ENCODE data around the gene VEZT.
"Not testable (repeated sequence)": the region's sequence is repeated elsewhere in the genome, so short reads cannot be mapped to it uniquely, and the experiment has no call there.

VEZT gene

DNA sequence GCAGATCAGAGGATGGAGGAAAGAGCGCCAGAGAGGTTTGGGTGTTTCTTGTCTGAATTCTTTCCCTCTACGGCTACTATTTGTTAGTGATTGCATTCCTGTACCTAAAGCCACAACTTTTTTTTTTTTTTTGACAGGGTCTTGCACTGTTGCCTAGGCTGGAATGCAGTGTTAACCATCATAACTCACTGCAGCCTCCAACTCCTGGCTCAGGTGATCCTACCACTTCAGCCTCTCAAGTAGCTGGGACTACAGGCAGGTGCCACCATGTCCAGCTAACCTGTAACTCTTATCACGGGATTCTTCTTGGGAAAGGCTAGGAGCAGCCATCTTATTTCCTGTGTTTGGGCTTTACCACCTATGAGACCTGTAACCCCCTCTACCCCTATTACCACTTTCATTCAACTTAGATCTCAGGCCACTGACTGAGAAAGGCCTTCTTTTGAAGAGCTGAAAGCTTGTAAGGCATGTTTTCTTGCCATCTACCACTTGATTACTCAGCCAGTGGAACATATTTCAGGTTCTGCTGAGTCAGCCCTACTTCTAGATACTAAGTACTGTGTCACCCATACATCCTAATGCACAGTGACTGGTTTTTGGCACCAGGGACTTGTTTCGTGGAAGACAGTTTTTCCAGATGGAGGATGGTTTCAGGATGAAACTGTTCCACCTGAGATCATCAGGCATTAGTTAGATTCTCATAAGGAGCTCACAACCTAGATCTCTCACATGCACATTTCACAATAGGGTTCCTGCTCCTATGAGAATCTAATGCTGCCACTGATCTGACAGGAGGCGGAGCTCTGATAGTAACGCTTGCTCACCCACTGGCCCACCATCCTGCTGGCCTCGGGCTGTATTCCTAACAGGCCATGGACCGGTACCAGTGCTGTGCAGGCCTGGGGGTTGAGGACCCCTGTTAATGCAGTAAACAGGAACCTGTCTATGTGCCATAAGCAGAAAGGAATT lies 6.9 kb downstream of the VEZT start:
- no peak for DNase-seq

GRCh38 chr12:95225645-95226212 lies 8.1 kb downstream of the VEZT start:
- DNase-seq, result no peak

- no peak for DNase-seq
Observed at GRCh38 chr12:95227818-95228356, 10.3 kb downstream of the VEZT start.

DNA sequence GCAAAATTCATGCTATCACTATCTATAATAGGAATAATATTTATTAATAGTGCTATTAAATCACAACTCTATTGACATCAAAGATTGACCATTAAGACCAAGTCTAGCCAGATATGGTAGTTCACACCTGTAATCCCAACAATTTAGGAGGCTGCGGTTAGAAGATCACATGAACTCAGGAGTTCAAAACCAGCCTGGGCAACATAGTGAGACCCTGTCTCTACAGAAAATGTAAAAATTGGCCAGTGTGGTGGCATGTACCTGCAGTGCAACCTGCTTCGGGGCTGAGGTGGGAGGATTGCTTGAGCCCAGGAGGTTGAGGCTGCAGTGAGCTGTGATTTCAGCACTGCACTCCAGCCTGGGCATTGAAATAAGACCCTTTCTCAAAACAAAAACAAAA lies 11.0 kb downstream of the VEZT start:
- DNase-seq, result no peak

DNA sequence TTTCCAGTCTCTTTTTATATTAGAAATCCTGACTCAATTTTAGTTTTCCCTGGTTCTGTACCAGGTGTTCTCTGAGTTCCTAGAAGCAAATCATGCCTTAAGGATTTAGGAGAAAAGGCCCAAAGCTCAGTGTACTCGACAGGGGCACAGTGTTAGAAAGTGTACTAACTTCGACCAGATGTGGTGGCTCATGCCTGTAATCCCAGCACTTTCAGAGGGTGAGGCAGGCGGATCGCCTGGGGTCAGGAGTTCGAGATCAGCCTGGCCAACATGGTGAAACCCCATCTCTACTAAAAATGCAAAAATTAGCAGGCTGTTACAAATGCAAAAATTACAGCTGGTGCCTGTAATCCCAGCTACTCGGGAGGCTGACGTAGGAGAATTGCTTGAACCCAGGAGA lies 12.0 kb downstream of the VEZT start:
- DNase-seq, result no peak

DNA sequence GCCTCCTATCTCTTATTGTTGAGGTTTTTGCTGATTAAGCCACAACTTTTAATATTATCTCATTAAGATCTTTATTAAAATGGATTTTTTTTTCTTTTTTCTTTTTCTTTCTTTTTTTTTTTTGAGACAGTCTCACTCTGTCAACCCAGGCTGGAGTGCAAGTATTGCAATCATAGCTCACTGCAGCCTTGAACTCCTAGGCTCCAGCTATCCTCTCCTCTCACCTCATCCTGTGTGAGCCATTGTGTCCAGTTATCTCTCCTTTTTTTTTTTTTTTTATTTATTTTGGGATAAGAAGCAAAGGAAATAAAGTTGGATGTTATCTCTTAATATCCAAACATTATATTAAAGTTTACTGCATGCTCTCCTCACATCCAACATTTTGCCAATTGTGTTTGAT lies 12.7 kb downstream of the VEZT start:
- DNase-seq, result no peak

DNA sequence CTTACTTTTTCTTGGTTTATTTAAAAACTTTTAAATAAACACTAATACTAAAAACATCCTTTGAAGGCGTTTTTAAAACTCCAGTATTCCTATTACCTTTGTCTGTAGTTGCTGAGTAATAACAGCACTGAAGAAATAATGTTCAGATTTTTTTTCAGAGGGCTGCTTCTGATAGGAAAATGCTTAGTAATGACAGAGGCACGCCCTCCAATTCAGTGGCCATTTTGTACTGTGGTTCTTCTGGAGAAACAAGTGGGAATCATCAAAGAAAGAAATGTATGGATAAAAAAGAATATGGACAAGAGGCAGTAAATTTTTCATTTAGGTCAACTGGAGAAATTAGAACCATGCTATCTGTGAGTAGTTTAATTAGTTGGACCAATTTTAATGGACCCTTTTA lies 13.6 kb downstream of the VEZT start:
- no peak for DNase-seq

DNA sequence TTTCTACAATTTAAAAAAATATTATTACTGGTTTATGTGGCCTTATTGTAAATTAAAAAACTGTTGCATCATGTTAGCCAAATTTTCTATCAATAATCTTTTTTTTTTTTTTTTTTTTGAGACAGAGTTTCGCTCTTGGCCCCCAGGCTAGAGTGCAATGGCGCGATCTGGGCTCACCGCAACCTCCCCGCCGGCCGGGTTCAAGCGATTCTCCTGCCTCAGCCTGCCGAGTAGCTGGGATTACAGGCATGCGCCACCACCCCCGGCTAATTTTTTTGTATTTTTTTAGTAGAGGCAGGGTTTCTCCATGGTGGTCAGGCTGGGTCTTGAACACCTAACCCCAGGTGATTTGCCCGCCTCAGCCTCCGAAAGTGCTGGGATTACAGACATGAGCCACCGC lies 16.6 kb downstream of the VEZT start:
- DNase-seq, result not testable (repeated sequence)

DNA sequence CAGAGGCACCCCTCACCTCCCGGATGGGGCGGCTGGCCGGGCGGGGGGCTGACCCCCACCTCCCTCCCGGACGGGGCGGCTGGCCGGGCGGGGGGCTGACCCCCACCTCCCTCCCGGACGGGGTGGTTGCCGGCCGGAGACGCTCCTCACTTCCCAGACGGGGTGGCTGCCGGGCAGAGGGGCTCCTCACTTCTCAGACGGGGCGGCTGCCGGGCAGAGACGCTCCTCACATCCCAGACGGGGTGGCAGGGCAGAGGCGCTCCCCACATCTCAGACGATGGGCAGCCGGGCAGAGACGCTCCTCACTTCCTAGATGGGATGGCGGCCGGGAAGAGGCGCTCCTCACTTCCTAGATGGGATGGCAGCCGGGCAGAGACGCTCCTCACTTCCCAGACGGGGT lies 18.0 kb downstream of the VEZT start:
- not testable (repeated sequence) for DNase-seq

GRCh38 chr12:95237315-95237714 lies 19.7 kb downstream of the VEZT start:
- DNase-seq, result no peak

DNA sequence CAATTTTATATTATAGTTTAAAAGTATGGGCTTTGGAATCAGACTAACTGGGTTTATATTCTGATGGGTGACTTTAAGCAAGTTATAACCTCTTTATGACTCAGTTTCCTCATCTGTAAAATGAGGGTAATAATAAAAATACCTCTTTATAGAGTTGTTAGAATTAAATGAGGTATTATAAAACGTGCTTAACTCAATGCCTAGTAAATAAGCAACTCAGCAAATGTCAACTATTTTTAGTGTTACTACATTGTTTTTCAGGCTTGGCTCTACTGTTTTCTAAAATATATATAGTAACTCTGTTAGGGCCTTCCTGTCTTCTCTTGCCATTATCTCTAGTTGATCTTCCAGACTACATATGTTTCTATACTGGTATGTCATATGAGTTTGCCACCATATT lies 20.5 kb downstream of the VEZT start:
- no peak for DNase-seq

DNA sequence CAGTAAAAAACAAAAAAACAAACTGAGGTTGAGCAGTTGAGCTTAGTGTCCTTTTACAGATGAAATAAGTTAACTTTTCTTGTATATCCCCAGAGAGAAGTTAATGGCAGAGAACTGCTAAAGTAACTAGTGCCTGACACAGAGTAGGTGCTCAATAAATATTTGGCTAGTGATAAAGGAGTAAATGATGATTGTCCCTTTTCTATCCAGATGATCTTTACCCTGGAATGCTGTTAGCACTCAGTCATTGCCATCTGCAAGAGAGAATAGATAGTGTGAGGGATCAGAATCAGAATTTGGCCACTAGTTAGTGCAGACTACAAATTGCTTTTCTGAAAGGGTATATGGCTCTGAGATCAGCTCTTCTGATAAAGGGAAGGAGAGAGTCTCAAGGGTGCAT lies 21.6 kb downstream of the VEZT start:
- no peak for DNase-seq

DNA sequence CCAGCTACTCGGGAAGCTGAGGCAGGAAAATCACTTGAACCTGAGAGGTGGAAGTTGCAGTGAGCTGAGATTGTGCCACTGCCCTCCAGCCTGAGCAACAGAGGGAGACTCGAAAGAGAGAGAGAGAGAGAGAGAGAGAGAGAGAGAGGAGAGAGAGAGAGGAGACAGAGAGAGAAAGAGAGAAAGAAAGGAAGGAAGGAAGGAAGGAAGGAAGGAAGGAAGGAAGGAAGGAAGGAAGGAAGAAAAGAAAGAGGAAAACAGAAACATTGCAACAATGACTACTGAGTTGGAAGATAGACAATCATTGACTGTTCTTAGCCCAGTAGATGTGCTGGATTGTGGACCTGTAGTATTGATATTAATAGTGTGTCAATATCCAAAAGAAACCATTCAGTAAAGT lies 22.2 kb downstream of the VEZT start:
- not testable (repeated sequence) for DNase-seq

GRCh38 chr12:95240556-95240955 lies 22.9 kb downstream of the VEZT start:
- DNase-seq, result no peak

DNA sequence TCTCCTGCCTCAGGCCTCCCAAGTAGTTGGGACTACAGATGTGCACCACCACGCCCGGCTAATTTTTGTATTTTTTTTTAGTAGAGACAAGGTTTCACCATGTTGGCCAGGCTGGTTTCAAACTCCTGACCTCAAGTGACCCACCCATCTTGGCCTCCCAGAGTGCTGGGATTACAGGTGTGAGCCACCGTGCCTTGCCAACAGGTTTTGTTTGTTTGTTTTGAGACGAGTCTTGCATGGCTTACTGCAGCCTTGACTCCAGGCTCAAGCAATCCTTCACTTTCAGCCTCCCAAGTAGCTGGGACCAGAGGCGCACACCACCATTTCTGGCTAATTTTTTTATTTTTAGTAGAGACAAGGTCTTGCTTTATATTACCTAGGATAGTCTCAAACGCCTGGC lies 23.5 kb downstream of the VEZT start:
- not testable (repeated sequence) for DNase-seq

- no peak for DNase-seq
Observed at GRCh38 chr12:95241761-95242506, 24.3 kb downstream of the VEZT start.

- DNase-seq, result no peak
Observed at GRCh38 chr12:95243497-95244183, 26.0 kb downstream of the VEZT start.

- DNase-seq, result no peak
Observed at GRCh38 chr12:95244350-95244749, 26.7 kb downstream of the VEZT start.

DNA sequence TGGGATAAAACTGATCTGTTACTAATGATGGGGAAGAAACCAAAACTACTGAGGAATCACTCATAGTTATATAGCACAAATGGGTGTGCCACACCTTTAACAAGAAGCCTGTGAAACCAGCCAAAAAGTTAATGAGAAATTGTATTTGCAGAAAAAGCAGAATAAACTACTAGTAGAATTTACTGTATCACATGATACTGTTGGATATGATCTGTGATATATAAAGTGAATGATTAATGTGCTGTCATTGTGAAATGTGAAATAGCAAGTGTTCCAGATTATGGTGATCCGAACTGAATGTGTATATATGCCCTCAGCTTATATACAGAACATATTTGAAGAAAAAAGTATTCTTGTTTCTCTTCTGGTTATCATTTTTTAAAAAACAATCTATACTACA lies 30.5 kb downstream of the VEZT start:
- no peak for DNase-seq

DNA sequence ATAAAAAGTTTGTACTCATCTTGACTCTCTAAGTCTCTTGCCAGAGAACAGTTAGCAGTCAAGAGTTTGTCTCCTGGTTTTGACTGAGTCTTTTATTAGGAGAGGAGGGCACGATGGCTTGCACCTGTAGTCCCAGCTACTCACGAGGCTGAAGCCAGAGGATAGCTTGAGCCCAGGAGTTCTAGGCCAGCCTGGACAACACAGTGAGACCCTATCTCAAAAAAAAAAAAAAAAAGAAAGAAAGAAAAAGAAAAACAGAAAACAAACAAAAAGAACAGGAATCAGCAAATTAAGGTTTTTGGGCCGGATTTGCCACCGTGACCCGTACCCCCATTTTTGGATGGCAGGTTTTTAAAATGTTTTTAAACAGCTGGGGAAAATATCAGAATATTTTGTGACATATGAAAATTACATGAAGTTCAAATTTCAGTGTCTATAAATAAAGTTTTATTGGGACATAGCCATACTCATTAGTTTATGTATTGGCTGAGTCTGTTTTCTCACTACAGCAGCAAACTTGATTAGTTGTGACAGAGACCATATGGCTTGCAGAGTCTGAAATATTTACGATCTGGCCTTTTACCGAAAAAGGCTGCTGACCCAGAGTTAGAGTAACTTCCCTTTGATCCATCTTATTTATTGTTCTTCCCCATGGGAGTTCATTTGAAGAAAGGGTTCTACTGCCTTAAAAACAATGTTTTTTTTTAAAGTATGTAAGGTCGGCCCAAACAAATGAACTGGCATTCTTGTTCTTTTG lies 31.2 kb downstream of the VEZT start:
- no peak for DNase-seq

- no peak for DNase-seq
Observed at GRCh38 chr12:95253386-95253785, 35.8 kb downstream of the VEZT start.

- no peak for DNase-seq
Observed at GRCh38 chr12:95257541-95257940, 39.9 kb downstream of the VEZT start.
